Right atrium auricular region (tissue), 2 donors: ENCODE data around the gene SLC35D3. TPM values are rescaled to one million over a fixed set of nuclear protein-coding genes. Genes with fewer than 3 reads are reported as not detected.

Source experiments
- DNase-seq: peaks from one replicate; pipeline ENCODE4 v3.0.0-alpha.2; 2019; ENCODE audit warnings: low spot score
- H3K27ac ChIP-seq, 2 donors: fragments of 200-600 bp; sonication (generic); 1 replicate in 1 of 2; 2 replicates in 1 of 2; pipeline ENCODE4 v1.5.1; 2016 to 2019
- H3K27me3 ChIP-seq, 2 donors: fragments of 200-600 bp; sonication (generic); one replicate each; pipeline versions ENCODE4 v1.5.1 to v1.6.0; 2017 to 2019
- H3K36me3 ChIP-seq: fragments of 200-600 bp; sonication (generic); one replicate; pipeline ENCODE4 v1.5.1; 2016
- H3K4me1 ChIP-seq, 2 donors: fragments of 200-600 bp; sonication (generic); one replicate each; pipeline versions ENCODE4 v1.5.1 to v1.6.0; 2017 to 2019
- H3K4me3 ChIP-seq, 2 donors: fragments of 200-600 bp; sonication (generic); 1 replicate in 1 of 2; 2 replicates in 1 of 2; pipeline ENCODE4 v1.5.1; 2017 to 2019; ENCODE audit warnings: mild to moderate bottlenecking in 1 of 2, moderate library complexity in 1 of 2
- H3K9me3 ChIP-seq, 2 donors: fragments of 200-600 bp; sonication (generic); one replicate each; pipeline ENCODE4 v1.5.1; 2019
- CTCF ChIP-seq, 2 donors: fragments of 200-600 bp; sonication (generic); IDR thresholded peaks; one replicate each; pipeline ENCODE4 v1.5.1; 2019; ENCODE audit warnings: antibody characterized with exemption in 2 of 2
- total RNA-seq, 2 donors: library from RNA; depleted of rRNA; stranded (reverse); fragments of >200 nt; gene quantifications; one replicate each; pipeline ENCODE4 v1.1.0, GENCODE V29; 2016

The SLC35D3 gene
- total RNA-seq, 2 donors from 2014 or later, result not detected

DNA sequence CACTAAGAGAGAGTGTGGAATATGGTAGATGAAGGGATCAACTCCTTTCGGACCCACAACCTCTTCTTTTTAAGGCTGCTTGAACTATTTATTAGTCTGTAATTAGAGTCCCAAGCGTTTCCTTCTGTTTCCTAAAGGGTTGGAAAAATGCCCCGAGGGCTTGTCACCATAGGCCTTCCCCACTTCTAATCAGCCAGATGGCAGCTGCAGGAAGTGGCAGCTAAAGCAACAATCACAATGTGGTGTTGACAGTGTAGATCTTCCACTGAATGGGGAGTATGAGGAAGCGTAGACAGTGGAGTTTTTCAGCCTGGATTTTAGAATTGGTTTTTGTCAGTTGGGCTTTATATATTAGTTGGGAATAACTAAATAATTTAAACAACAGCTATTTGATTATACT lies 40.6 kb downstream of the SLC35D3 start:
- Histone ChIP-seq H3K4me1 (peaks cover 0 to 21% of the 10 kb centered on the region in 2 donors), H3K27me3 (no peaks in the 10 kb centered on the region), H3K36me3 (no peaks in the 10 kb centered on the region), H3K27ac (peak overlapping the region; percentile 54 to 55), H3K9me3 (no peaks in the 10 kb centered on the region), H3K4me3 (no peak overlapping the region)
- TF ChIP-seq CTCF (IDR thresholded peaks at IDR 0.05), result no peak
- no peak for DNase-seq

DNA sequence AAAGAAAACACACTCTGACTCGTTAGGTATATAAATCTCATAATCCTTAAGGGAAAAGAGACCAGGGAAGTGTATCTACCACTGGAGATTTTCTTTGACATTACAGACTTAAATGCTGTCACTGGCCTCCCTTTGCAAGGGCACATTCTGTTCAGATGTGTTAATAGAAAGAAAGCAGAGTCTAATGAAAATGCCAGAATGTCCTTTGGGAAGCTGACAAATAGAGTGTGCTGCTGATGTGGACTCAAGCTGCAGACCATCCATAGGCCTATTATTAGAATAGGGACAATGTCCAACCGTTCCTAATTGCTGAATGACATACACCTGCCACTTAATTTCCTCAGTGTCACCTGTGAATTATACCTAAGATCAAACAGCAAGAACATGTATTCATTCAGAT lies 41.2 kb downstream of the SLC35D3 start:
- Histone ChIP-seq H3K9me3 (no peaks in the 10 kb centered on the region), H3K36me3 (no peaks in the 10 kb centered on the region), H3K4me3 (no peak overlapping the region), H3K27ac (peak overlapping the region; percentile 54 to 55), H3K4me1 (peaks cover 0 to 26% of the 10 kb centered on the region in 2 donors), H3K27me3 (no peaks in the 10 kb centered on the region)
- TF ChIP-seq CTCF (IDR thresholded peaks at IDR 0.05), result no peak
- DNase-seq, result no peak

- H3K9me3 ChIP-seq, result no peaks in the 10 kb centered on the region
- H3K27ac ChIP-seq, result peak overlapping the region in 1 of 2 donors; percentile 26
- no peak overlapping the region for H3K4me3 ChIP-seq
- no peak for TF ChIP-seq CTCF (IDR thresholded peaks at IDR 0.05)
- no peaks in the 10 kb centered on the region for H3K27me3 ChIP-seq
- DNase-seq, result no peak
- H3K36me3 ChIP-seq, result no peaks in the 10 kb centered on the region
- peaks cover 0 to 27% of the 10 kb centered on the region in 2 donors for H3K4me1 ChIP-seq
Observed at GRCh38 chr6:136964398-136964797, 42.3 kb downstream of the SLC35D3 start.

DNA sequence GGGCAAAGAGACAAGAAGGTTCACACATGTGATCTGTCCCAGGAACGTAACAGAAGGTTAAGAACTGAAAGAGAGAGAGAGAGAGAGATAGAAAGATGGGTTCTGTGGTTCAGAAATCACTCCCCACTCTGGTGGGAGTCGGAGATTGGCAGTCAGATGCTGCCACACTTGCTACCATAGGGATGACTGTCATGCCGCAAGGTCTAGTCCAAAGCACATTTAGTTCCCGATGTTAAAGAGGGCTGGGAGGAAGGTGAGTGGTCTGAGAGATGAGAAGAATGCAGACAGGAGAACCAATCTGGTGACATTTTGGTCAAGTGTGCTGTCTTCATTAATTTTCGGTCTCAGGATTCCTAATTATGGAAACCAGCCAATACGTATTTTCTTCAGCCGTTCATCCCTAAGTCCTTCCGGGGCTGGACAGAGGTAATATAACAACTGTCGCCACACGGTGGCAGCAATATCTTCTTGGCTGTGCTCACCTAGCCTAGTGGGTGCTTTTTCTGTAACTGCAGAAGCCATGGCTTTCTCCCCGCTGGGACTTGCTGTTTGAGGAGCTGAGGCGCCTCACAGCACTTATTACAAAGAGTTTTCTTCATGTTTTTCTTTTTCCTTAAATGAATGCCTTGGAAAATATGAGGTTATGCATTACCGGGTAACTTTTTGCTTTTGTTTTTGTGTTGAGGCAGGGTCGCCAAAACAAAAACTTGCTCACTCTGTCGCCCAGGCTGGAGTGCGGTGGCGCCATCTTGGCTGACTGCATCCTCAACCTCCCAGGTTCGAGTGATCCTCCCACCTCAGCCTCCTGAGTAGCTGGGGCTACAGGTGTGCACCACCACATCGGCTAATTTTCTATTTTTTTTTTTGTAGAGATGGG lies 46.0 kb downstream of the SLC35D3 start:
- Histone ChIP-seq H3K4me3 (no peak overlapping the region), H3K27ac (no peak overlapping the region)
- DNase-seq, result peak; percentile 69

GRCh38 chr6:136968837-136969236 lies 46.7 kb downstream of the SLC35D3 start:
- Histone ChIP-seq H3K4me1 (peaks cover 0 to 17% of the 10 kb centered on the region in 2 donors), H3K27me3 (no peaks in the 10 kb centered on the region), H3K36me3 (no peaks in the 10 kb centered on the region), H3K9me3 (no peaks in the 10 kb centered on the region), H3K4me3 (no peak overlapping the region), H3K27ac (peak overlapping the region in 1 of 2 donors; percentile 6)
- no peak for DNase-seq
- no peak for TF ChIP-seq CTCF (IDR thresholded peaks at IDR 0.05)

More for the DNA sequence above, 46.0 kb downstream of the SLC35D3 start:
- Histone ChIP-seq H3K27me3 (no peaks in the 10 kb centered on the region), H3K9me3 (no peaks in the 10 kb centered on the region), H3K36me3 (no peaks in the 10 kb centered on the region), H3K4me1 (peaks cover 0 to 20% of the 10 kb centered on the region in 2 donors)
- peak; percentile 16 to 78 for TF ChIP-seq CTCF (IDR thresholded peaks at IDR 0.05)
